Measurements from ENCODE around the gene DIAPH1. TPM values are rescaled to one million over a fixed set of nuclear protein-coding genes. Genes with fewer than 3 reads are reported as not detected.

DIAPH1 gene
- total RNA-seq, 1 donor from 2014 or later, result 118 TPM

GRCh38 chr5:141489841-141490240, 129.0 kb downstream of the DIAPH1 start:
- intact Hi-C loops (cut with DNase I), result no loop called here
- no peak overlapping the region for H3K27ac ChIP-seq
- H3K4me3 ChIP-seq, result no peak overlapping the region
- ATAC-seq (no peak), DNase-seq (no peak)
- peaks cover 4% of the 10 kb centered on the region for H3K36me3 ChIP-seq
- H3K4me1 ChIP-seq, result peaks cover 31% of the 10 kb centered on the region
- peaks cover 14% of the 10 kb centered on the region for H3K27me3 ChIP-seq
- TF ChIP-seq, protein P1, sequence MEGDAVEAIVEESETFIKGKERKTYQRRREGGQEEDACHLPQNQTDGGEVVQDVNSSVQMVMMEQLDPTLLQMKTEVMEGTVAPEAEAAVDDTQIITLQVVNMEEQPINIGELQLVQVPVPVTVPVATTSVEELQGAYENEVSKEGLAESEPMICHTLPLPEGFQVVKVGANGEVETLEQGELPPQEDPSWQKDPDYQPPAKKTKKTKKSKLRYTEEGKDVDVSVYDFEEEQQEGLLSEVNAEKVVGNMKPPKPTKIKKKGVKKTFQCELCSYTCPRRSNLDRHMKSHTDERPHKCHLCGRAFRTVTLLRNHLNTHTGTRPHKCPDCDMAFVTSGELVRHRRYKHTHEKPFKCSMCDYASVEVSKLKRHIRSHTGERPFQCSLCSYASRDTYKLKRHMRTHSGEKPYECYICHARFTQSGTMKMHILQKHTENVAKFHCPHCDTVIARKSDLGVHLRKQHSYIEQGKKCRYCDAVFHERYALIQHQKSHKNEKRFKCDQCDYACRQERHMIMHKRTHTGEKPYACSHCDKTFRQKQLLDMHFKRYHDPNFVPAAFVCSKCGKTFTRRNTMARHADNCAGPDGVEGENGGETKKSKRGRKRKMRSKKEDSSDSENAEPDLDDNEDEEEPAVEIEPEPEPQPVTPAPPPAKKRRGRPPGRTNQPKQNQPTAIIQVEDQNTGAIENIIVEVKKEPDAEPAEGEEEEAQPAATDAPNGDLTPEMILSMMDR (IDR thresholded peaks at IDR 0.05), result no peak
- no peaks in the 10 kb centered on the region for H3K9me3 ChIP-seq

- TF ChIP-seq, protein P1 (IDR thresholded peaks at IDR 0.05), result no peak
- Histone ChIP-seq H3K4me1 (peaks cover 32% of the 10 kb centered on the region), H3K27ac (no peak within 1 kb of the TSS), H3K36me3 (peaks cover 4% of the 10 kb centered on the region), H3K9me3 (no peaks in the 10 kb centered on the region), H3K4me3 (no peak within 1 kb of the TSS), H3K27me3 (peaks cover 18% of the 10 kb centered on the region)
- DNase-seq (no peak), ATAC-seq (no peak)
- intact Hi-C loops (cut with DNase I), result no loop called here
These were observed 129.9 kb downstream of the DIAPH1 start, which contains the start of gene PCDHGC5 for GRCh38 chr5:141488591-141489561. Gene PCDHGC5 (plus strand): TSS chr5:141489081. CDS start chr5:141489241, 160 bp downstream.

DNA sequence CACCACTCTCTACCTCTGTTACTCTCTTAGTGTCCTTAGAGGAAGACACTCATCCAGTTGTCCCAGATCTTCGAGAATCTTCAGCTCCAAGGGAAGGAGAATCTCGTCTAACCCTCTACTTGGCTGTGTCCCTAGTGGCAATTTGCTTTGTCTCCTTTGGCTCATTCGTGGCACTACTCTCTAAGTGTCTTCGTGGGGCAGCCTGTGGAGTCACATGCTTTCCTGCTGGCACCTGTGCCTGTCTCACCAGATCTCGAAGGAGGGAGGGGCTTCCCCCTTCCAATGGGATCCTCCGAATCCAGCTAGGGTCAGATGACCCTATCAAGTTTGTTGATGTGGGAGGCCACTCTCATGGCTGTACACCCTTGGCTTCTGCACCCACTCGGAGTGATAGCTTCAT, 131.7 kb downstream of the DIAPH1 start:
- ATAC-seq (no peak), DNase-seq (no peak)
- TF ChIP-seq, protein P1 (IDR thresholded peaks at IDR 0.05), result no peak
- H3K27ac ChIP-seq, result no peak overlapping the region
- peaks cover 15% of the 10 kb centered on the region for H3K27me3 ChIP-seq
- H3K4me3 ChIP-seq, result no peak overlapping the region
- H3K4me1 ChIP-seq, result peaks cover 17% of the 10 kb centered on the region
- peaks cover 4% of the 10 kb centered on the region for H3K36me3 ChIP-seq
- no peaks in the 10 kb centered on the region for H3K9me3 ChIP-seq
- intact Hi-C loops (cut with DNase I), result no loop called here

- intact Hi-C loops (cut with DNase I), result no loop called here
- ATAC-seq, result no peak
- Histone ChIP-seq H3K4me3 (no peak overlapping the region), H3K27ac (no peak overlapping the region), H3K4me1 (peaks cover 12% of the 10 kb centered on the region), H3K27me3 (peaks cover 5% of the 10 kb centered on the region), H3K36me3 (peaks cover 4% of the 10 kb centered on the region), H3K9me3 (no peaks in the 10 kb centered on the region)
- TF ChIP-seq, protein P1 (IDR thresholded peaks at IDR 0.05), result no peak
- no peak for DNase-seq
These were observed 132.7 kb downstream of the DIAPH1 start for GRCh38 chr5:141486091-141486490.

DNA sequence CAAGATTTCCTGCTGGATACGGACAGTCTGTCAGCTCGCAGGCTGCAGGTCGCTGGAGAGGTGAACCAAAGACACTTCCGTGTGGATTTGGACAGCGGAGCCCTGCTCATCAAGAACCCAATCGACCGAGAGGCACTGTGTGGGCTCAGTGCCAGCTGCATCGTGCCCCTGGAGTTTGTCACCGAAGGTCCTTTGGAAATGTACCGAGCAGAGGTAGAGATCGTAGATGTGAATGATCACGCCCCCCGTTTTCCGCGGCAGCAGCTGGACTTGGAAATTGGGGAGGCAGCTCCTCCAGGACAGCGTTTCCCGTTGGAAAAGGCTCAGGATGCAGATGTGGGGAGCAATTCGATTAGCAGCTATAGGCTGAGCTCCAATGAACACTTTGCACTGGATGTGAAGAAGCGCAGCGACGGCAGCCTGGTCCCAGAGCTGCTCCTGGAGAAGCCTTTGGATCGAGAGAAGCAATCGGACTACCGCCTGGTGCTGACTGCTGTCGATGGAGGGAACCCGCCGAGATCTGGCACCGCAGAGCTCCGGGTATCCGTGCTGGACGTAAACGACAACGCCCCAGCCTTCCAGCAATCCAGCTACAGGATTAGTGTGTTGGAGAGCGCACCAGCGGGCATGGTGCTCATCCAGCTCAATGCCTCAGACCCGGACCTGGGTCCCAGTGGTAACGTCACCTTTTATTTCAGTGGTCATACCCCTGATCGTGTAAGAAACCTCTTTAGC, 133.3 kb downstream of the DIAPH1 start:
- DNase-seq (no peak), ATAC-seq (no peak)
- Histone ChIP-seq H3K36me3 (peaks cover 4% of the 10 kb centered on the region), H3K4me1 (peaks cover 18% of the 10 kb centered on the region), H3K4me3 (peak overlapping the region; percentile 33), H3K9me3 (no peaks in the 10 kb centered on the region), H3K27ac (no peak overlapping the region), H3K27me3 (peaks cover 5% of the 10 kb centered on the region)
- intact Hi-C loops (cut with DNase I), result no loop called here
- TF ChIP-seq, protein P1 (IDR thresholded peaks at IDR 0.05), result no peak

Measured in upper lobe of right lung (tissue), 1 donor.